HUES6 (cell line): ENCODE measurements around the gene MTAP.

Source experiments
- H3K27ac ChIP-seq: 2 replicates; pipeline ENCODE4 v1.7.0; 2013; ENCODE audit warnings: low read depth, mild to moderate bottlenecking, low read length, inconsistent platforms
- H3K27me3 ChIP-seq: 2 replicates; pipeline ENCODE4 v1.6.1; 2013; ENCODE audit warnings: low read length; ENCODE audit not compliant: control insufficient read depth, insufficient read depth
- H3K36me3 ChIP-seq: 2 replicates; pipeline ENCODE4 v1.6.1; 2013; ENCODE audit warnings: low read length; ENCODE audit not compliant: control insufficient read depth, insufficient read depth
- H3K4me1 ChIP-seq: 2 replicates; pipeline ENCODE4 v1.6.1; 2013; ENCODE audit warnings: low read length; ENCODE audit not compliant: control insufficient read depth, insufficient read depth
- H3K4me3 ChIP-seq: 2 replicates; pipeline ENCODE4 v1.5.1; 2013; ENCODE audit warnings: low read depth, low read length
- H3K9ac ChIP-seq: one replicate; pipeline ENCODE4 v1.6.1; 2013; ENCODE audit warnings: mild to moderate bottlenecking, low read length
- H3K9me3 ChIP-seq: 2 replicates; pipeline ENCODE4 v1.6.1; 2013; ENCODE audit warnings: low read depth, low read length; ENCODE audit not compliant: control insufficient read depth, insufficient read depth

Gene MTAP

DNA sequence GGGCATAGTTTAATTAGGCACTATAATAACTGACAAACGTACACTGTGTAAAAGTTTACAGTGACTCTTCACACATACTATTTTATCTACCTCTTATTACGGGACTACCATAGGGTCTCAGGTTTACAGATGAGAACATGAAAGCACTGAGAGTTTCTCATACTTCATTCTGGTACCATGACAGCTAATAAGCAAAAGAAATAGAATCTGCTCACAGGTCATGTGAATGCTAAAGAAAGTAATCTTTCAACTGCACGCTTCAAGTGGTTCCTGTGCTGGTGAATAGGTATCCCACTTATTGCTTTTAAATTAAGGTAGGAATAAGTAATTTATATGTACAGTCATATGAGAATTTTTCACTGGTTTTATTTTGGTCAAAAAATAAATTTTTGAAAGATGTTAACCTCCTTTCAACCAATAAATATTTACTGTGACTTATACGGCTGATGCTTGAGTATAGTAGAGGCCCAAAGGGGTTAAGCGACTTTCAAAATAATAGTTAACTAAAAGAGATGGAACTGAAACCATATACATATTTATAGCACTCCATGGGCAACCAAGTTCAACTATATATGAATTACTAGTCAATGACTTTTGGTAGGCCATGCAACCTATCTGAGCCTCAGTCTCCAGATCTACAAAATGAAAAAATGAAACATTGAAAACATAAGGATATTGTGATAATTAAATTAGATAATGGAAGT, 183.7 kb downstream of the MTAP start:
- H3K36me3 ChIP-seq: no peaks in the 10 kb centered on the region
- no peak overlapping the region for H3K9ac ChIP-seq
- no peak overlapping the region for H3K27ac ChIP-seq
- H3K9me3 ChIP-seq: no peaks in the 10 kb centered on the region
- peaks cover 13% of the 10 kb centered on the region for H3K4me1 ChIP-seq
- H3K27me3 ChIP-seq: peaks cover 100% of the 10 kb centered on the region
- H3K4me3 ChIP-seq: no peak overlapping the region
